HL-60 (cell line): ENCODE measurements around the gene UVSSA.

Experiments
- CTCF ChIP-seq: IDR thresholded peaks from one replicate; pipeline ENCODE4 v1.5.1; 2011; ENCODE audit warnings: low read length, control low read depth, inconsistent platforms; ENCODE audit not compliant: insufficient read depth
- GABPA ChIP-seq: IDR thresholded peaks from 2 replicates; pipeline ENCODE4 v1.6.1; 2012; ENCODE audit warnings: low read depth
- POLR2AphosphoS5 ChIP-seq: IDR thresholded peaks from 2 replicates; pipeline ENCODE4 v1.6.1; 2012; ENCODE audit warnings: low read depth
- REST ChIP-seq: IDR thresholded peaks from 2 replicates; pipeline ENCODE4 v1.6.1; 2012; ENCODE audit warnings: low read depth; ENCODE audit not compliant: insufficient replicate concordance
- SPI1 ChIP-seq: IDR thresholded peaks from 2 replicates; pipeline ENCODE4 v1.6.1; 2012; ENCODE audit warnings: low read depth, mild to moderate bottlenecking, borderline replicate concordance

GRCh38 chr4:1367230-1367935 is 20.4 kb downstream of the UVSSA start:
- TF ChIP-seq GABPA = no peak
- TF ChIP-seq CTCF = no peak
- TF ChIP-seq REST = no peak
- TF ChIP-seq POLR2AphosphoS5 = no peak
- no peak for TF ChIP-seq SPI1
